GM21619 (cell line): ENCODE measurements around the gene DUSP6.
"Not testable (repeated sequence)": the region's sequence is repeated elsewhere in the genome, so short reads cannot be mapped to it uniquely, and the experiment has no call there.

Experiments used
- ATAC-seq: cut with Tn5 transposase; IDR thresholded peaks from one replicate; pipeline ENCODE4 v1.9.1; 2021; ENCODE audit not compliant: unreplicated experiment

DUSP6 gene

GRCh38 chr12:89352242-89352491 is 134 bp downstream of the DUSP6 start:
- no peak for ATAC-seq

GRCh38 chr12:89351489-89352241 is 636 bp downstream of the DUSP6 start:
- peak; percentile 24 for ATAC-seq

GRCh38 chr12:89350630-89351488 is 1.4 kb downstream of the DUSP6 start:
- ATAC-seq: no peak

GRCh38 chr12:89350260-89350629 is 2.1 kb downstream of the DUSP6 start:
- ATAC-seq: no peak

- no peak for ATAC-seq
Observed at GRCh38 chr12:89349814-89350213, 2.5 kb downstream of the DUSP6 start.

GRCh38 chr12:89348894-89349699 is 3.2 kb downstream of the DUSP6 start:
- no peak for ATAC-seq

GRCh38 chr12:89347325-89347829 is 4.9 kb downstream of the DUSP6 start:
- ATAC-seq: no peak

GRCh38 chr12:89346741-89347324 is 5.5 kb downstream of the DUSP6 start:
- peak; percentile 3 for ATAC-seq

- peak; percentile 98 for ATAC-seq
Observed at GRCh38 chr12:89345830-89346740, 6.2 kb downstream of the DUSP6 start.

- ATAC-seq: no peak
Observed at GRCh38 chr12:89345376-89345775, 6.9 kb downstream of the DUSP6 start.

GRCh38 chr12:89344862-89345202 is 7.5 kb downstream of the DUSP6 start:
- ATAC-seq: no peak

- ATAC-seq: no peak
Observed at GRCh38 chr12:89344043-89344861, 8.0 kb downstream of the DUSP6 start.

- no peak for ATAC-seq
Observed at GRCh38 chr12:89343127-89343526, 9.2 kb downstream of the DUSP6 start.

GRCh38 chr12:89340861-89341260 is 11.4 kb downstream of the DUSP6 start:
- no peak for ATAC-seq

GRCh38 chr12:89339526-89339925 is 12.8 kb downstream of the DUSP6 start:
- no peak for ATAC-seq

- not testable (repeated sequence) for ATAC-seq
Observed at GRCh38 chr12:89337136-89337535, 15.2 kb downstream of the DUSP6 start.

GRCh38 chr12:89335452-89336244 is 16.7 kb downstream of the DUSP6 start:
- no peak for ATAC-seq

- ATAC-seq: no peak
Observed at GRCh38 chr12:89334548-89335169, 17.6 kb downstream of the DUSP6 start.
